HepG2 (cell line): ENCODE results near the gene AHR. TPM values are rescaled to one million over a fixed set of nuclear protein-coding genes. Genes with fewer than 3 reads are reported as not detected.

Experiments
- ARNT ChIP-seq: fragments of 450-650 bp; IDR thresholded peaks from 2 replicates; pipeline ENCODE4 v1.6.1; 2017
- KDM5B ChIP-seq: sonication (generic); formaldehyde crosslinking; IDR thresholded peaks from 2 replicates; pipeline ENCODE4 v1.4.0; 2020; ENCODE audit warnings: missing genetic modification reagents, mild to moderate bottlenecking, borderline replicate concordance
- KLF16 ChIP-seq, 2 experiments: sonication (generic) in 1 of 2; formaldehyde crosslinking in 1 of 2; IDR thresholded peaks; 2 replicates each; pipeline versions ENCODE4 v1.6.1 to v1.8.0; 2016 to 2023; ENCODE audit warnings: missing genetic modification reagents in 2 of 2, missing compliant biosample characterization in 1 of 2
- MYC ChIP-seq: sonication (generic); formaldehyde crosslinking; IDR thresholded peaks from 2 replicates; pipeline ENCODE4 v1.9.0; 2021; ENCODE audit warnings: missing genetic modification reagents, borderline replicate concordance
- NFE2L1 ChIP-seq: sonication (generic); formaldehyde crosslinking; IDR thresholded peaks from 2 replicates; pipeline ENCODE4 v1.4.0; 2020; ENCODE audit warnings: missing genetic modification reagents, mild to moderate bottlenecking, borderline replicate concordance
- NFYC ChIP-seq: IDR thresholded peaks from 2 replicates; pipeline ENCODE4 v1.6.1; 2016; ENCODE audit warnings: missing genetic modification reagents, missing compliant biosample characterization
- SRF ChIP-seq: IDR thresholded peaks from 2 replicates; pipeline ENCODE4 v1.6.1; 2011; ENCODE audit warnings: mild to moderate bottlenecking, low read depth, low read length, moderate library complexity
- U2AF1 ChIP-seq: fragments of 200-400 bp; formaldehyde crosslinking; optimal IDR thresholded peaks from 2 replicates; pipeline ENCODE3; 2017; ENCODE audit warnings: mild to moderate bottlenecking, low read depth, low read length
- ZNF12 ChIP-seq: sonication (generic); formaldehyde crosslinking; IDR thresholded peaks from 2 replicates; pipeline ENCODE4 v1.5.0; 2020; ENCODE audit warnings: missing genetic modification reagents
- ZSCAN21 ChIP-seq: sonication (generic); formaldehyde crosslinking; IDR thresholded peaks from 2 replicates; pipeline ENCODE4 v1.8.0; 2022; ENCODE audit warnings: mild to moderate bottlenecking, missing genetic modification reagents, moderate library complexity, borderline replicate concordance
- polyA plus RNA-seq, 8 experiments: library from polyadenylated mRNA; depleted of rRNA in 3 of 8; stranded (reverse) in 7 of 8; unstranded in 1 of 8; fragments of >200 nt; fragmentation: Illumina TruSeq in 4 of 8; extraction: Trizol in 4 of 8; gene quantifications; 2 replicates each; pipeline versions ENCODE4 v1.2.1 to v1.2.3, GENCODE V29; 2011 to 2016; ENCODE audit warnings: low read depth in 4 of 8, missing spikeins in 1 of 8, mixed read lengths in 1 of 8; ENCODE audit not compliant: insufficient read depth in 1 of 8
- total RNA-seq, 5 experiments: library from RNA; depleted of rRNA; stranded (reverse); fragments of >200 nt; fragmentation: Illumina TruSeq; extraction: Trizol; gene quantifications; 2 replicates each; pipeline ENCODE4 v1.2.3, GENCODE V29; 2016; ENCODE audit warnings: low read depth in 1 of 5
- TF ChIP-seq, protein P1 (sequence below): sonication (generic); formaldehyde crosslinking; IDR thresholded peaks from 2 replicates; pipeline ENCODE4 v1.5.1; 2020; ENCODE audit warnings: mild to moderate bottlenecking, missing genetic modification reagents, borderline replicate concordance
- TF ChIP-seq, protein P2 (sequence below): sonication (generic); formaldehyde crosslinking; IDR thresholded peaks from 2 replicates; pipeline ENCODE4 v1.4.0; 2020; ENCODE audit warnings: mild to moderate bottlenecking, missing genetic modification reagents
- TF ChIP-seq, protein P3 (sequence below): sonication (generic); formaldehyde crosslinking; IDR thresholded peaks from 2 replicates; pipeline ENCODE4 v1.4.0; 2020; ENCODE audit warnings: mild to moderate bottlenecking, missing genetic modification reagents
- TF ChIP-seq, protein P4 (sequence below): sonication (generic); formaldehyde crosslinking; IDR thresholded peaks from 2 replicates; pipeline ENCODE4 v1.4.0; 2020; ENCODE audit warnings: missing genetic modification reagents, borderline replicate concordance
- TF ChIP-seq, protein P5 (sequence below): IDR thresholded peaks from 2 replicates; pipeline ENCODE4 v1.6.1; 2016; ENCODE audit warnings: missing compliant biosample characterization, missing genetic modification reagents, borderline replicate concordance
- TF ChIP-seq, protein P6 (sequence below): sonication (generic); formaldehyde crosslinking; IDR thresholded peaks from 2 replicates; pipeline ENCODE4 v1.9.0; 2021; ENCODE audit warnings: missing genetic modification reagents, borderline replicate concordance

AHR gene
- total and polyA plus RNA-seq, 2 of the 13 experiments (the other 11 are each of a cell fraction or from before 2014, with no cell fraction given), result 9.0 to 31.3 TPM

DNA sequence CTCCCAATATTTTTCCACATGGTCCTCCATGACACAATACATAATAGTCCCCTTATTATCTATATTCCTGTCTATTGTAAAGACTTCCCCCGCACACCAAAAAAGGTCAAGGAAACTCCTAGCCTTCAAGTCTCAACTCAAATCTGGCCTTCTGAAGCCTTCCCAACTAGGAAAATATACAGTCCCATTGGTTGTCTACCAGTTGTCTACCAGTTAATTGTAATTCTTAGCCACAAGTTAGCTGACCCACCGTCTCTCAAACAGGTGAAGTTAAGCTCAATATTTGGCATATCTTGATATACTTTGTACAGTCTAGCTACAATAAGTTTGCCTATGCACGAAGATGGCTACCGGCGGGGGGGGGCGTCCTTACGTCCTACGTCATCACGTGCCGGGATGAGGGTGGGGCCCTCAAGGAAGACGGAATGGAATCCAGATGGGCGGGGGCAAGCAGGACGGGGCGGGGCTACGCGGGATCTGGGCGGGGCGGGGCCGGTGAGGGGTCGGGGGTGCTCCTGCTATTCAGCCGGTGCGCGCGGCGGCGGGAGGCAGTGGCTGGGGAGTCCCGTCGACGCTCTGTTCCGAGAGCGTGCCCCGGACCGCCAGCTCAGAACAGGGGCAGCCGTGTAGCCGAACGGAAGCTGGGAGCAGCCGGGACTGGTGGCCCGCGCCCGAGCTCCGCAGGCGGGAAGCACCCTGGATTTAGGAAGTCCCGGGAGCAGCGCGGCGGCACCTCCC, at the start of gene AHR (continued):
- TF ChIP-seq, protein P1, sequence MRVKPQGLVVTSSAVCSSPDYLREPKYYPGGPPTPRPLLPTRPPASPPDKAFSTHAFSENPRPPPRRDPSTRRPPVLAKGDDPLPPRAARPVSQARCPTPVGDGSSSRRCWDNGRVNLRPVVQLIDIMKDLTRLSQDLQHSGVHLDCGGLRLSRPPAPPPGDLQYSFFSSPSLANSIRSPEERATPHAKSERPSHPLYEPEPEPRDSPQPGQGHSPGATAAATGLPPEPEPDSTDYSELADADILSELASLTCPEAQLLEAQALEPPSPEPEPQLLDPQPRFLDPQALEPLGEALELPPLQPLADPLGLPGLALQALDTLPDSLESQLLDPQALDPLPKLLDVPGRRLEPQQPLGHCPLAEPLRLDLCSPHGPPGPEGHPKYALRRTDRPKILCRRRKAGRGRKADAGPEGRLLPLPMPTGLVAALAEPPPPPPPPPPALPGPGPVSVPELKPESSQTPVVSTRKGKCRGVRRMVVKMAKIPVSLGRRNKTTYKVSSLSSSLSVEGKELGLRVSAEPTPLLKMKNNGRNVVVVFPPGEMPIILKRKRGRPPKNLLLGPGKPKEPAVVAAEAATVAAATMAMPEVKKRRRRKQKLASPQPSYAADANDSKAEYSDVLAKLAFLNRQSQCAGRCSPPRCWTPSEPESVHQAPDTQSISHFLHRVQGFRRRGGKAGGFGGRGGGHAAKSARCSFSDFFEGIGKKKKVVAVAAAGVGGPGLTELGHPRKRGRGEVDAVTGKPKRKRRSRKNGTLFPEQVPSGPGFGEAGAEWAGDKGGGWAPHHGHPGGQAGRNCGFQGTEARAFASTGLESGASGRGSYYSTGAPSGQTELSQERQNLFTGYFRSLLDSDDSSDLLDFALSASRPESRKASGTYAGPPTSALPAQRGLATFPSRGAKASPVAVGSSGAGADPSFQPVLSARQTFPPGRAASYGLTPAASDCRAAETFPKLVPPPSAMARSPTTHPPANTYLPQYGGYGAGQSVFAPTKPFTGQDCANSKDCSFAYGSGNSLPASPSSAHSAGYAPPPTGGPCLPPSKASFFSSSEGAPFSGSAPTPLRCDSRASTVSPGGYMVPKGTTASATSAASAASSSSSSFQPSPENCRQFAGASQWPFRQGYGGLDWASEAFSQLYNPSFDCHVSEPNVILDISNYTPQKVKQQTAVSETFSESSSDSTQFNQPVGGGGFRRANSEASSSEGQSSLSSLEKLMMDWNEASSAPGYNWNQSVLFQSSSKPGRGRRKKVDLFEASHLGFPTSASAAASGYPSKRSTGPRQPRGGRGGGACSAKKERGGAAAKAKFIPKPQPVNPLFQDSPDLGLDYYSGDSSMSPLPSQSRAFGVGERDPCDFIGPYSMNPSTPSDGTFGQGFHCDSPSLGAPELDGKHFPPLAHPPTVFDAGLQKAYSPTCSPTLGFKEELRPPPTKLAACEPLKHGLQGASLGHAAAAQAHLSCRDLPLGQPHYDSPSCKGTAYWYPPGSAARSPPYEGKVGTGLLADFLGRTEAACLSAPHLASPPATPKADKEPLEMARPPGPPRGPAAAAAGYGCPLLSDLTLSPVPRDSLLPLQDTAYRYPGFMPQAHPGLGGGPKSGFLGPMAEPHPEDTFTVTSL (CRISPR knock-in tag), result peak; percentile 44; the same call in 1 of the 2 replicates
- TF ChIP-seq NFE2L1 (CRISPR knock-in tag) (no peak), KLF16 (CRISPR knock-in tag; IDR thresholded peaks at IDR 0.05) (peak in 1 of 2 experiments; percentile 77; a peak in 1 of 4 replicates), SRF (no peak), MYC (peak; percentile 62; the same call in 1 of the 2 replicates), ZSCAN21 (CRISPR knock-in tag) (no peak), U2AF1 (no peak), ARNT (no peak), ZNF12 (CRISPR knock-in tag) (no peak), NFYC (no peak), KDM5B (CRISPR knock-in tag) (no peak)
- TF ChIP-seq, protein P2, sequence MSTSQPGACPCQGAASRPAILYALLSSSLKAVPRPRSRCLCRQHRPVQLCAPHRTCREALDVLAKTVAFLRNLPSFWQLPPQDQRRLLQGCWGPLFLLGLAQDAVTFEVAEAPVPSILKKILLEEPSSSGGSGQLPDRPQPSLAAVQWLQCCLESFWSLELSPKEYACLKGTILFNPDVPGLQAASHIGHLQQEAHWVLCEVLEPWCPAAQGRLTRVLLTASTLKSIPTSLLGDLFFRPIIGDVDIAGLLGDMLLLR (CRISPR knock-in tag), result no peak
- TF ChIP-seq, protein P3, sequence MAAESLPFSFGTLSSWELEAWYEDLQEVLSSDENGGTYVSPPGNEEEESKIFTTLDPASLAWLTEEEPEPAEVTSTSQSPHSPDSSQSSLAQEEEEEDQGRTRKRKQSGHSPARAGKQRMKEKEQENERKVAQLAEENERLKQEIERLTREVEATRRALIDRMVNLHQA (CRISPR knock-in tag), result no peak
- TF ChIP-seq, protein P4, sequence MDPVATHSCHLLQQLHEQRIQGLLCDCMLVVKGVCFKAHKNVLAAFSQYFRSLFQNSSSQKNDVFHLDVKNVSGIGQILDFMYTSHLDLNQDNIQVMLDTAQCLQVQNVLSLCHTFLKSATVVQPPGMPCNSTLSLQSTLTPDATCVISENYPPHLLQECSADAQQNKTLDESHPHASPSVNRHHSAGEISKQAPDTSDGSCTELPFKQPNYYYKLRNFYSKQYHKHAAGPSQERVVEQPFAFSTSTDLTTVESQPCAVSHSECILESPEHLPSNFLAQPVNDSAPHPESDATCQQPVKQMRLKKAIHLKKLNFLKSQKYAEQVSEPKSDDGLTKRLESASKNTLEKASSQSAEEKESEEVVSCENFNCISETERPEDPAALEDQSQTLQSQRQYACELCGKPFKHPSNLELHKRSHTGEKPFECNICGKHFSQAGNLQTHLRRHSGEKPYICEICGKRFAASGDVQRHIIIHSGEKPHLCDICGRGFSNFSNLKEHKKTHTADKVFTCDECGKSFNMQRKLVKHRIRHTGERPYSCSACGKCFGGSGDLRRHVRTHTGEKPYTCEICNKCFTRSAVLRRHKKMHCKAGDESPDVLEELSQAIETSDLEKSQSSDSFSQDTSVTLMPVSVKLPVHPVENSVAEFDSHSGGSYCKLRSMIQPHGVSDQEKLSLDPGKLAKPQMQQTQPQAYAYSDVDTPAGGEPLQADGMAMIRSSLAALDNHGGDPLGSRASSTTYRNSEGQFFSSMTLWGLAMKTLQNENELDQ (CRISPR knock-in tag), result no peak
- TF ChIP-seq, protein P5, sequence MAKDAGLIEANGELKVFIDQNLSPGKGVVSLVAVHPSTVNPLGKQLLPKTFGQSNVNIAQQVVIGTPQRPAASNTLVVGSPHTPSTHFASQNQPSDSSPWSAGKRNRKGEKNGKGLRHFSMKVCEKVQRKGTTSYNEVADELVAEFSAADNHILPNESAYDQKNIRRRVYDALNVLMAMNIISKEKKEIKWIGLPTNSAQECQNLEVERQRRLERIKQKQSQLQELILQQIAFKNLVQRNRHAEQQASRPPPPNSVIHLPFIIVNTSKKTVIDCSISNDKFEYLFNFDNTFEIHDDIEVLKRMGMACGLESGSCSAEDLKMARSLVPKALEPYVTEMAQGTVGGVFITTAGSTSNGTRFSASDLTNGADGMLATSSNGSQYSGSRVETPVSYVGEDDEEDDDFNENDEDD (CRISPR knock-in tag), result peak; percentile 34; the same call in 1 of the 2 replicates
- TF ChIP-seq, protein P6, sequence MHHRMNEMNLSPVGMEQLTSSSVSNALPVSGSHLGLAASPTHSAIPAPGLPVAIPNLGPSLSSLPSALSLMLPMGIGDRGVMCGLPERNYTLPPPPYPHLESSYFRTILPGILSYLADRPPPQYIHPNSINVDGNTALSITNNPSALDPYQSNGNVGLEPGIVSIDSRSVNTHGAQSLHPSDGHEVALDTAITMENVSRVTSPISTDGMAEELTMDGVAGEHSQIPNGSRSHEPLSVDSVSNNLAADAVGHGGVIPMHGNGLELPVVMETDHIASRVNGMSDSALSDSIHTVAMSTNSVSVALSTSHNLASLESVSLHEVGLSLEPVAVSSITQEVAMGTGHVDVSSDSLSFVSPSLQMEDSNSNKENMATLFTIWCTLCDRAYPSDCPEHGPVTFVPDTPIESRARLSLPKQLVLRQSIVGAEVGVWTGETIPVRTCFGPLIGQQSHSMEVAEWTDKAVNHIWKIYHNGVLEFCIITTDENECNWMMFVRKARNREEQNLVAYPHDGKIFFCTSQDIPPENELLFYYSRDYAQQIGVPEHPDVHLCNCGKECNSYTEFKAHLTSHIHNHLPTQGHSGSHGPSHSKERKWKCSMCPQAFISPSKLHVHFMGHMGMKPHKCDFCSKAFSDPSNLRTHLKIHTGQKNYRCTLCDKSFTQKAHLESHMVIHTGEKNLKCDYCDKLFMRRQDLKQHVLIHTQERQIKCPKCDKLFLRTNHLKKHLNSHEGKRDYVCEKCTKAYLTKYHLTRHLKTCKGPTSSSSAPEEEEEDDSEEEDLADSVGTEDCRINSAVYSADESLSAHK (CRISPR knock-in tag), result no peak
